ENCODE results near the gene GCK. TPM values are rescaled to one million over a fixed set of nuclear protein-coding genes. Genes with fewer than 3 reads are reported as not detected.

Gene GCK
- polyA plus RNA-seq, 4 donors, result 2.6 to 4.8 (median 3.7) TPM

- DNase-seq (ENCODE audit: low read depth in 4 of 4, low spot score in 3 of 4), result no peak
Measured at GRCh38 chr7:44124822-44125202, 64.4 kb downstream of the GCK start.

DNA sequence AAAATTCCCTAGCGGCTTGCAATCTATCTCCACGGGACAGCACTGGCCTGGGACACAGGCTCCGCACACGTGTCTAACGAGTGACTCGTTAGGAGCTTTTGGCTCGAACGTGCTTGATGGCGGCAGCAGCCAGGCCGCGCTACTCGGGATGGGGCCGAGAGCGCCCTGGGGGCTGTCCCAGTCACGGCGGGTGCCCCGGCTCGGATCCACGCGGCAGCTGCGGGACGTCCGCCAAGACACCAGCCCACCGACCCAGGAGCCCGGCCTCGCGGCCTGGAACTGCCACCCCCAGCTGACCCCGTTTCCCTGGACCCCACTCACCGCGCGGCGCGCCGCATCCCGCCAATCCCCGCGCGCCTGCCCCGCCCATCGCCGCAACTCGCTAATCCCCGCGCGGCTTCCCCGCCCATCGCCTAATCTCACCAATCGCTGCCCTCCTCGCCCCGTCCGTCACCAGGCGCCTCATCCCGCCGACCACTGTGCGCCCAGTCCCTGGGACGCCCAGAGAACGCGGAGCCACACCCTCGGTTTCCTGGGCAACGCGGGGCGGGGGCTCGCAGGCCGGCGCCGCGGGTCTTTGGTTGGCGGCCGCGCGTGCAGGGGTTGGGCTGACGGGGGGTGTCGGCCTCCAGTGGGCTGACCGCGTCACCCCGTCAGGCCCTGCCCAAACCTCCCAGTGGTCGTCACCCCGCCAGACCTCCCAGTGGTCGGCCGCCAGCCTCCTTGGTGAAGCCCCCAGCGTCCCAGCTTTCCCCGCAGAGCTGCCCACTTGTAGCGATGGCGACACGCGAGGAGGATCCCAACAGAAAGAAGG, 65.8 kb downstream of the GCK start, which contains the start of gene POLD2:
TSS of gene POLD2 (minus strand) at position 359 of the 814 bp plus-strand sequence. CDS start 1,495 bp downstream, outside the sequence.
- peak; percentile 92 to 96 (median 94) for DNase-seq (ENCODE audit: low read depth in 4 of 4, low spot score in 3 of 4)

- DNase-seq (ENCODE audit: low read depth in 4 of 4, low spot score in 3 of 4), result no peak
Measured at GRCh38 chr7:44122529-44122928, 66.7 kb downstream of the GCK start.

- no peak for DNase-seq (ENCODE audit: low read depth in 4 of 4, low spot score in 3 of 4)
Measured at GRCh38 chr7:44121761-44122420, 67.3 kb downstream of the GCK start.

- DNase-seq (ENCODE audit: low read depth in 4 of 4, low spot score in 3 of 4), result no peak
Measured at GRCh38 chr7:44120395-44120794, 68.8 kb downstream of the GCK start.

DNA sequence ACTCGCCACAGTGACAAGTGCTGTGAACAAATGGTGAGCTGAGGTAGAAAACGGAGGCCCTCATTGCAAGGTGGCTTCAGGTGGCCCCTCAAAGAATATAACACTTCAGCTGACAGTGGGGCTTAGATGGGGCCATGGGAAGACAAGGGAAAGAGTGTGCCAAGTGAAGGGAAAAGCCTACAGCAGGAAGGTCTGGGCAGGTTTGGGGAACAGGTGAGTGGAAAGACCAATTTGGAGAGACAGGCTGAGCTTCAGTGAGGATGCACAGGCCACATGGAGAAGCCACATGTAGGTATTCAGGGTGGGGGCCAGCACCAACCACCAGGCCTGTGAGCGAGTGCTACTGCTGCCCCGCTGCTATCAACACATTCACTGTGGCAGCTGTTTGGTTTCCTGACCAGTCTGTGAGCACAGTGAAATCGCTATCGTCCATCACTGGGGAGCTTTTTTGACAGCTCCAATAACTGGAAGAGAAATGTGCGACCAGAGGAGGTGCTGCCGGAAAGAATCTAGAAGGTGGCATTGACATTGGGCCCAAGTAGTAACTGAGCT, 69.3 kb downstream of the GCK start:
- DNase-seq (ENCODE audit: low read depth in 4 of 4, low spot score in 3 of 4), result no peak

- DNase-seq (ENCODE audit: low read depth in 4 of 4, low spot score in 3 of 4), result no peak
Measured at GRCh38 chr7:44117801-44118429, 71.3 kb downstream of the GCK start.

GRCh38 chr7:44116789-44117666, 72.2 kb downstream of the GCK start:
- DNase-seq (ENCODE audit: low read depth in 4 of 4, low spot score in 3 of 4), result no peak

GRCh38 chr7:44116087-44116788, 73.0 kb downstream of the GCK start:
- DNase-seq (ENCODE audit: low read depth in 4 of 4, low spot score in 3 of 4), result no peak

- DNase-seq (ENCODE audit: low read depth in 4 of 4, low spot score in 3 of 4), result no peak
Measured at GRCh38 chr7:44114586-44115310, 74.5 kb downstream of the GCK start.

- no peak for DNase-seq (ENCODE audit: low read depth in 4 of 4, low spot score in 3 of 4)
Measured at GRCh38 chr7:44113764-44114354, 75.4 kb downstream of the GCK start.

- no peak for DNase-seq (ENCODE audit: low read depth in 4 of 4, low spot score in 3 of 4)
Measured at GRCh38 chr7:44112997-44113763, 76.1 kb downstream of the GCK start.

GRCh38 chr7:44112231-44112996, 76.8 kb downstream of the GCK start:
- DNase-seq (ENCODE audit: low read depth in 4 of 4, low spot score in 3 of 4), result no peak

- no peak for DNase-seq (ENCODE audit: low read depth in 4 of 4, low spot score in 3 of 4)
Measured at GRCh38 chr7:44111761-44112160, 77.5 kb downstream of the GCK start.

DNA sequence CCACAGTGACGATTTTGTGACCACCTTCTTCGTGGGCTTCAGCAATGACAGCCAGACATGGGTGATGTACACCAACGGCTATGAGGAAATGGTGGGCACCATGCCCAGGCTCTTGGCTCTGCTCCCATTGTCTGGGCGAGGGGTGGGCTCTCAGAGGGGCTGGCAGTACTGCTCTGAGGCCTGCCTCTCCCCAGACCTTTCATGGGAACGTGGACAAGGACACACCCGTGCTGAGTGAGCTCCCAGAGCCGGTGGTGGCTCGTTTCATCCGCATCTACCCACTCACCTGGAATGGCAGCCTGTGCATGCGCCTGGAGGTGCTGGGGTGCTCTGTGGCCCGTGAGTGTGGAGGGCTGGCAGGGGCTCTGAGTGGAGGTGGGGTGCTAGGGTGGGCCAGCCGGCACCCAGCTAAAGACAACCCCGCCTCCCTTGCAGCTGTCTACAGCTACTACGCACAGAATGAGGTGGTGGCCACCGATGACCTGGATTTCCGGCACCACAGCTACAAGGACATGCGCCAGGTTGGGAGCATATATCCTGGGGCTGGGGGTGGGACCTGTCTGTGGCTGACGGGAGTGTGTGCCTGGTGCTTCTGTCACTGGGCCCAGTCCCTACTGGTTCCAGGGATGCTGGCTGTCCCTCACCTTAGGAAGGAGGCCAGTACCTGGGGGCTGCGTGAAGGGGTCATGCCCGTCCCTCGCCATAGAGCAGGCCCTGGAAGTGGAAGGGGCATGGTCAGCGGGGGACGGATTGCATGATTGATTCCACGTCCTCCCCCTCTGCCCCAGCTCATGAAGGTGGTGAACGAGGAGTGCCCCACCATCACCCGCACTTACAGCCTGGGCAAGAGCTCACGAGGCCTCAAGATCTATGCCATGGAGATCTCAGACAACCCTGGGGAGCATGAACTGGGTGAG, 78.3 kb downstream of the GCK start:
- DNase-seq (ENCODE audit: low read depth in 4 of 4, low spot score in 3 of 4), result no peak

DNA sequence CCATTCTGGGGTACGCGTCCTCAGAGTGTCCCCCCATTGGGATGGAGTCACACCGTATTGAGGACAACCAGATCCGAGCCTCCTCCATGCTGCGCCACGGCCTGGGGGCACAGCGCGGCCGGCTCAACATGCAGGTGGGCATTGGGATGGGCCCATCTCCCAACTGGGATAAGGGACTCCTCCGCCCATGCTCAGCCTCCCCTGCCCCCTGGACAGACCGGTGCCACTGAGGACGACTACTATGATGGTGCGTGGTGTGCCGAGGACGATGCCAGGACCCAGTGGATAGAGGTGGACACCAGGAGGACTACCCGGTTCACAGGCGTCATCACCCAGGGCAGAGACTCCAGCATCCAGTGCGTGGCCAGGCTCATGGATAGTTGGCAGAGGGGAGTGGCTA, 79.2 kb downstream of the GCK start:
- no peak for DNase-seq (ENCODE audit: low read depth in 4 of 4, low spot score in 3 of 4)
